Colon (tissue), 2 donors: ENCODE results near the gene CDC73.

Experiments
- FAIRE-seq: peaks from 2 replicates; lab custom pipeline; 2012; peaks lifted over from hg19 to GRCh38; lab: Jason Lieb, UNC
- donor health status: control.
- donor health status: control.

CDC73 gene

DNA sequence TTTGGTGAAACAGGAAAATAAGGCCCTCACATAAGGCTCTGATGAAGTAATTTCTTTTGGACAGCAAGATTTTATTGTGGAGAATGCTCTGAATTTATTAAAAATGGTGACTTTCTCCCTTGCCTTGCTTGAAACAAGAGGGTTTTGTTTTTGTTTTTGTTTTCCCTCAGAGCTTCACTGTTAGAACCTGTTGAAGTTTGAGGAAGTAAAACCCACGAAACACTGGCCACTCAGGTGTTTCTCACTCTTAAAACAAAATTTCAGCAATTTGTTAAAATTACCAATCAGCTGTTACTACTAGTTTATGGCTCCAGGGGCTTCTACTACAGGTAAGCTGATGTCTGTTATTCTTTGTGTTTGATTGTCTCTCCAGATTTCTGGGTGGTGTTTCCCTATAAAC is 177.2 kb downstream of the CDC73 start:
- FAIRE-seq: no peak

DNA sequence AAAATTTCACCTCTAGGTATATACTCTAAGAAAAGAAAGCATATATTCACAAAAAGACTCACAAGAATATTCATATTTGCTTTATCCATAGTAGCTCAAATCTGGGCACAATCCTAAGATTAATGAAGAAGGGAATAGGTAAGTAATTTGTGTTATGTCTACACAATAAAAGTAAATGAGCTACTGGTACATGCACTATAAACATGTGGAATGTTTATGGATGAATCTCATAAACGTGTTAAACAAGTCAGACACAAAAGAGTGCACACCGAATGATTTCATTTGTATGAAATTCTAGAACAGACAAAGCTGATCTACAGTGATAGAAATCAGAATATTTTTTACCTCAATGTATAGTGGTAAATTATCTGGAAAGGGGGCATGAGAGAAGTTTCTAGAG is 179.9 kb downstream of the CDC73 start:
- no peak for FAIRE-seq

DNA sequence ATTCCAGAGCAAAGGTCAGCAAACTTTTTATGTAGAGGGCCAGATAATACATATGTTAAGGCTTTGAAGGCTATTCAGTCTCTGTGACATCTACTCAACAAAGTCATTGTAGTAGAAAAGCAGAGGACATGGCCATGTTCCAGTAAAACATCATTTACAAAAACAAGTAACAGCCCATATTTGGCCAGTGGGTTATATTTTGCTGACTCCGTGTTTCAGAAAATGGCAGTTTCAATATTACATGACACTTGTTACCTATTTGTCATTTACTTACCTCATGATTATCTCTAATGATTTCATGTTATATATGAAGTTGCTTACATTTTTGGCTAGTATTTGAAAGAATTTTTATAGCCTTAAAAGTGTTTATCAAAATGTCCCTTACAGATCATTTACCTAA is 182.0 kb downstream of the CDC73 start:
- no peak for FAIRE-seq
